HG03354 (cell line): ENCODE data around the gene CBFA2T2.
"Not testable (repeated sequence)": the region's sequence is repeated elsewhere in the genome, so short reads cannot be mapped to it uniquely, and the experiment has no call there.

Source experiments
- ATAC-seq: cut with Tn5 transposase; IDR thresholded peaks from one replicate; pipeline ENCODE4 v1.9.1; 2021; ENCODE audit warnings: mild to moderate bottlenecking; ENCODE audit not compliant: unreplicated experiment, poor library complexity, severe bottlenecking

Gene CBFA2T2

GRCh38 chr20:33645072-33645358 is 155.1 kb downstream of the CBFA2T2 start:
- ATAC-seq: no peak

- ATAC-seq: no peak
Observed at GRCh38 chr20:33645396-33645795, 155.5 kb downstream of the CBFA2T2 start.

GRCh38 chr20:33646191-33646590 is 156.3 kb downstream of the CBFA2T2 start:
- no peak for ATAC-seq

- ATAC-seq: not testable (repeated sequence)
Observed at GRCh38 chr20:33646959-33647602, 157.2 kb downstream of the CBFA2T2 start.

- ATAC-seq: peak; percentile 58
Observed at GRCh38 chr20:33647603-33648395, 157.9 kb downstream of the CBFA2T2 start.

- ATAC-seq: no peak
Observed at GRCh38 chr20:33648396-33649004, 158.6 kb downstream of the CBFA2T2 start.

GRCh38 chr20:33649201-33649681 is 159.3 kb downstream of the CBFA2T2 start:
- no peak for ATAC-seq

GRCh38 chr20:33650111-33650752 is 160.3 kb downstream of the CBFA2T2 start:
- no peak for ATAC-seq

- ATAC-seq: no peak
Observed at GRCh38 chr20:33650753-33651561, 161.1 kb downstream of the CBFA2T2 start.

- ATAC-seq: no peak
Observed at GRCh38 chr20:33651562-33652048, 161.7 kb downstream of the CBFA2T2 start.

GRCh38 chr20:33653218-33653899 is 163.5 kb downstream of the CBFA2T2 start:
- ATAC-seq: no peak

- ATAC-seq: no peak
Observed at GRCh38 chr20:33653900-33654596, 164.2 kb downstream of the CBFA2T2 start.

GRCh38 chr20:33654680-33655161 is 164.8 kb downstream of the CBFA2T2 start:
- ATAC-seq: no peak

GRCh38 chr20:33655164-33655563 is 165.3 kb downstream of the CBFA2T2 start:
- no peak for ATAC-seq

GRCh38 chr20:33656010-33656782 is 166.3 kb downstream of the CBFA2T2 start:
- no peak for ATAC-seq

- ATAC-seq: no peak
Observed at GRCh38 chr20:33656783-33657703, 167.1 kb downstream of the CBFA2T2 start.

GRCh38 chr20:33657704-33658095 is 167.8 kb downstream of the CBFA2T2 start:
- ATAC-seq: no peak
